Activated naive CD4-positive, alpha-beta T cell treated with Interleukin-2 at 50 U/mL for 16 hours (primary cell): Measurements from ENCODE around the gene CCL8.

Experiments
- DNase-seq: peaks from one replicate; pipeline ENCODE4 v3.0.0-alpha.2; 2020

Gene CCL8

GRCh38 chr17:34368946-34369500, 49.8 kb downstream of the CCL8 start:
- DNase-seq = no peak

- no peak for DNase-seq
Measured at GRCh38 chr17:34369571-34369970, 50.3 kb downstream of the CCL8 start.

- DNase-seq = no peak
Measured at GRCh38 chr17:34370376-34370996, 51.3 kb downstream of the CCL8 start.

DNA sequence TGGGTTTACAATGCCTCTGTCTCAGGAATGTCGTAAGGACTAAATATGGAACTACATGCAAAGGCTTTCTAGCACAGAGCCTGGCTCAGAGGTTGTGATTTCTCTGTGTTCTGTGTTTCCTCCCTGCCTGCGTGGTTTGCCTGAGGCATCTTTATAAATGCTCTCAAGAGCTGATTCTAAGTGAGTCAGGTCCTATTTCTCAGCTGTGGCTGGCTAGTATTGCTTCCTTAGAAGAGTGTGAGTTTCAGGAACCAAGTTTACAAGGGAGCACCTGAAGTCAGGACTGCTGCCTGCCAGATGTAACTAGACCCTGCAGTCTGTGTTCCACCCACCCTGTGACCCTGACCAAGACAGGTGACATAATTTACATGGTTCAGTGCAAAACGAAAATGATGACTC, 51.8 kb downstream of the CCL8 start:
- DNase-seq = no peak
